ENCODE data around the gene TARDBP. TPM values are rescaled to one million over a fixed set of nuclear protein-coding genes. Genes with fewer than 3 reads are reported as not detected.

The TARDBP gene
- total and polyA plus RNA-seq, 8 donors, result 68.8 to 243 (median 118) TPM

DNA sequence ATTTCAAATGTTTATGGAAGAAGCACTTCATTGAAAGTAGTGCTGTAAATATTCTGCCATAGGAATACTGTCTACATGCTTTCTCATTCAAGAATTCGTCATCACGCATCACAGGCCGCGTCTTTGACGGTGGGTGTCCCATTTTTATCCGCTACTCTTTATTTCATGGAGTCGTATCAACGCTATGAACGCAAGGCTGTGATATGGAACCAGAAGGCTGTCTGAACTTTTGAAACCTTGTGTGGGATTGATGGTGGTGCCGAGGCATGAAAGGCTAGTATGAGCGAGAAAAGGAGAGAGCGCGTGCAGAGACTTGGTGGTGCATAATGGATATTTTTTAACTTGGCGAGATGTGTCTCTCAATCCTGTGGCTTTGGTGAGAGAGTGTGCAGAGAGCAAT, 10.7 kb downstream of the TARDBP start:
- H3K36me3 ChIP-seq, result peaks cover 73 to 100% (median 99%) of the 10 kb centered on the region in 4 donors
- no peak overlapping the region for H3K4me3 ChIP-seq
- no peaks in the 10 kb centered on the region for H3K27me3 ChIP-seq
- H3K27ac ChIP-seq, result no peak overlapping the region
- peaks cover 0 to 16% (median 5%) of the 10 kb centered on the region in 4 donors for H3K4me1 ChIP-seq
- whole genome bisulfite sequencing, 5 donors, result 91 to 95% (median 94%) methylated on average over 14 of the region's 14 CpGs
- no peak for DNase-seq
- no peaks in the 10 kb centered on the region for H3K9me3 ChIP-seq
- intact Hi-C loops (cut with DNase I; ENCODE audit: low total_unique reads), result no loop called here
- TF ChIP-seq POLR2AphosphoS5 (IDR thresholded peaks at IDR 0.05), result no peak
- TF ChIP-seq, protein P1, sequence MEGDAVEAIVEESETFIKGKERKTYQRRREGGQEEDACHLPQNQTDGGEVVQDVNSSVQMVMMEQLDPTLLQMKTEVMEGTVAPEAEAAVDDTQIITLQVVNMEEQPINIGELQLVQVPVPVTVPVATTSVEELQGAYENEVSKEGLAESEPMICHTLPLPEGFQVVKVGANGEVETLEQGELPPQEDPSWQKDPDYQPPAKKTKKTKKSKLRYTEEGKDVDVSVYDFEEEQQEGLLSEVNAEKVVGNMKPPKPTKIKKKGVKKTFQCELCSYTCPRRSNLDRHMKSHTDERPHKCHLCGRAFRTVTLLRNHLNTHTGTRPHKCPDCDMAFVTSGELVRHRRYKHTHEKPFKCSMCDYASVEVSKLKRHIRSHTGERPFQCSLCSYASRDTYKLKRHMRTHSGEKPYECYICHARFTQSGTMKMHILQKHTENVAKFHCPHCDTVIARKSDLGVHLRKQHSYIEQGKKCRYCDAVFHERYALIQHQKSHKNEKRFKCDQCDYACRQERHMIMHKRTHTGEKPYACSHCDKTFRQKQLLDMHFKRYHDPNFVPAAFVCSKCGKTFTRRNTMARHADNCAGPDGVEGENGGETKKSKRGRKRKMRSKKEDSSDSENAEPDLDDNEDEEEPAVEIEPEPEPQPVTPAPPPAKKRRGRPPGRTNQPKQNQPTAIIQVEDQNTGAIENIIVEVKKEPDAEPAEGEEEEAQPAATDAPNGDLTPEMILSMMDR (IDR thresholded peaks at IDR 0.05), result no peak
- TF ChIP-seq EP300 (IDR thresholded peaks at IDR 0.05), result no peak
- TF ChIP-seq POLR2A (IDR thresholded peaks at IDR 0.05), result no peak

- no peak overlapping the region for H3K4me3 ChIP-seq
- 78 to 92% (median 87%) methylated on average over 3 of the region's 3 CpGs for WGBS, 5 donors
- DNase-seq, result no peak
- TF ChIP-seq EP300 (IDR thresholded peaks at IDR 0.05) (no peak), POLR2A (IDR thresholded peaks at IDR 0.05) (no peak), POLR2AphosphoS5 (IDR thresholded peaks at IDR 0.05) (no peak)
- TF ChIP-seq, protein P1 (IDR thresholded peaks at IDR 0.05), result no peak
- peaks cover 0 to 6% (median 2%) of the 10 kb centered on the region in 4 donors for H3K4me1 ChIP-seq
- no peaks in the 10 kb centered on the region for H3K9me3 ChIP-seq
- H3K27ac ChIP-seq, result no peak overlapping the region
- peaks cover 64 to 95% (median 91%) of the 10 kb centered on the region in 4 donors for H3K36me3 ChIP-seq
- intact Hi-C loops (cut with DNase I; ENCODE audit: low total_unique reads), result no loop called here
- no peaks in the 10 kb centered on the region for H3K27me3 ChIP-seq
These were observed 11.9 kb downstream of the TARDBP start for GRCh38 chr1:11024154-11024873.

GRCh38 chr1:11024874-11025203, 12.4 kb downstream of the TARDBP start:
- Histone ChIP-seq H3K27me3 (no peaks in the 10 kb centered on the region), H3K27ac (no peak overlapping the region), H3K4me1 (peaks cover 0 to 4% (median under 1%) of the 10 kb centered on the region in 4 donors), H3K9me3 (no peaks in the 10 kb centered on the region), H3K36me3 (peaks cover 61 to 95% (median 89%) of the 10 kb centered on the region in 4 donors), H3K4me3 (no peak overlapping the region)
- TF ChIP-seq POLR2A (IDR thresholded peaks at IDR 0.05), result no peak
- TF ChIP-seq, protein P1 (IDR thresholded peaks at IDR 0.05), result no peak
- no peak for TF ChIP-seq EP300 (IDR thresholded peaks at IDR 0.05)
- no peak for TF ChIP-seq POLR2AphosphoS5 (IDR thresholded peaks at IDR 0.05)
- WGBS, 5 donors, result 74 to 88% (median 83%) methylated on average over 2 of the region's 2 CpGs
- intact Hi-C loops (cut with DNase I; ENCODE audit: low total_unique reads), result no loop called here
- DNase-seq, result no peak

DNA sequence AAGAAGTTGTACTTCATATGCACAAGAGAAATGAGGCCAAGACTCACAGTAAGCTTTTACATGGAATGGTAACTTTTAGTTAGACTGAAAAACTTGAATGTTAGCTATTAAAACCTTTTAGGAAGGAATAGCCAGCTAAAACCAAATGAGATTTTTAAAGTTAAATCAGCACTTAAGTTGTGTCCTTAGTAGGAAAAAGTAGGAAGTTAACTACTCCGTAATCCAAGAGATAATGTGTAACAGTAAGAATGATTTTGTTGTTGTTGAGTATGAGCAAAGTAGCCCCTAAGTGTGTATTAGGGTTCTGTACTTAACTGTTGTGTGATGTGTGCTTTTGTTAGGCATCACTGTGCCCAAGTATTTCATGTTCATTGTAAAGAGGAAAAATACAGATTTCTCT, 13.2 kb downstream of the TARDBP start:
- Histone ChIP-seq H3K4me1 (peaks cover 0 to 4% (median 0%) of the 10 kb centered on the region in 4 donors), H3K27me3 (no peaks in the 10 kb centered on the region), H3K36me3 (peaks cover 54 to 95% (median 89%) of the 10 kb centered on the region in 4 donors), H3K9me3 (no peaks in the 10 kb centered on the region), H3K27ac (no peak overlapping the region), H3K4me3 (no peak overlapping the region)
- TF ChIP-seq POLR2A (IDR thresholded peaks at IDR 0.05), result no peak
- 84 to 98% (median 93%) methylated on average over 1 of the region's 1 CpG for WGBS, 5 donors
- DNase-seq, result no peak
- intact Hi-C loops (cut with DNase I; ENCODE audit: low total_unique reads), result no loop called here

- Histone ChIP-seq H3K27me3 (no peaks in the 10 kb centered on the region), H3K9me3 (no peaks in the 10 kb centered on the region), H3K4me3 (no peak overlapping the region), H3K4me1 (peaks cover 0 to 4% (median 0%) of the 10 kb centered on the region in 4 donors), H3K36me3 (peaks cover 50 to 95% (median 89%) of the 10 kb centered on the region in 4 donors), H3K27ac (no peak overlapping the region)
- intact Hi-C loops (cut with DNase I; ENCODE audit: low total_unique reads), result no loop called here
- DNase-seq, result no peak
- TF ChIP-seq POLR2AphosphoS5 (IDR thresholded peaks at IDR 0.05) (no peak), EP300 (IDR thresholded peaks at IDR 0.05) (no peak), POLR2A (IDR thresholded peaks at IDR 0.05) (no peak)
- TF ChIP-seq, protein P1 (IDR thresholded peaks at IDR 0.05), result no peak
- 52 to 79% (median 63%) methylated on average over 1 of the region's 1 CpG for WGBS, 5 donors
These were observed 13.6 kb downstream of the TARDBP start for GRCh38 chr1:11026052-11026451.
